Liver (tissue), 9 donors: ENCODE measurements around the gene ZNF417. TPM values are rescaled to one million over a fixed set of nuclear protein-coding genes. Genes with fewer than 3 reads are reported as not detected.
A peak's percentile ranks its signal among the peaks of the same experiment; 100 is the strongest.
"Not testable (repeated sequence)": the region's sequence is repeated elsewhere in the genome, so short reads cannot be mapped to it uniquely, and the experiment has no call there.

Source experiments
- DNase-seq: peaks from one replicate; pipeline ENCODE4 v3.0.0-alpha.2; 2017; ENCODE audit warnings: low spot score
- H3K27ac ChIP-seq, 2 donors: one replicate each; pipeline ENCODE4 v1.7.0; 2013; ENCODE audit warnings: inconsistent platforms in 2 of 2, low read length in 2 of 2, control low read depth in 1 of 2, low read depth in 1 of 2, mild to moderate bottlenecking in 1 of 2
- H3K27me3 ChIP-seq, 4 donors: one replicate each; pipeline versions ENCODE4 v1.6.1 to v1.7.0; 2013; ENCODE audit warnings: low read length in 3 of 4, inconsistent platforms in 1 of 4, mild to moderate bottlenecking in 1 of 4, moderate library complexity in 1 of 4; ENCODE audit not compliant: control insufficient read depth in 4 of 4, insufficient read depth in 4 of 4
- H3K36me3 ChIP-seq, 4 donors: one replicate each; pipeline versions ENCODE4 v1.6.1 to v1.7.0; 2013; ENCODE audit warnings: low read length in 3 of 4, mild to moderate bottlenecking in 3 of 4, low read depth in 1 of 4, moderate library complexity in 1 of 4; ENCODE audit not compliant: control insufficient read depth in 4 of 4, insufficient read depth in 3 of 4
- H3K4me1 ChIP-seq, 4 donors: one replicate each; pipeline versions ENCODE4 v1.6.1 to v1.7.0; 2013; ENCODE audit warnings: low read length in 3 of 4, mild to moderate bottlenecking in 3 of 4, moderate library complexity in 1 of 4; ENCODE audit not compliant: control insufficient read depth in 4 of 4, insufficient read depth in 4 of 4
- H3K4me3 ChIP-seq, 3 donors: one replicate each; pipeline versions ENCODE4 v1.6.1 to v1.7.0; 2013; ENCODE audit warnings: low read length in 3 of 3, control low read depth in 1 of 3, low read depth in 1 of 3, mild to moderate bottlenecking in 1 of 3
- H3K9ac ChIP-seq, 2 donors: one replicate each; pipeline ENCODE4 v1.7.0; 2013; ENCODE audit warnings: low read length in 2 of 2, mild to moderate bottlenecking in 2 of 2, moderate library complexity in 2 of 2, control low read depth in 1 of 2, low read depth in 1 of 2
- H3K9me3 ChIP-seq, 4 donors: one replicate each; pipeline versions ENCODE4 v1.6.1 to v1.7.0; 2013; ENCODE audit warnings: low read length in 3 of 4; ENCODE audit not compliant: control insufficient read depth in 4 of 4
- EGR1 ChIP-seq, 2 donors: IDR thresholded peaks; 2 replicates each; pipeline ENCODE4 v1.6.1; 2016 to 2018; ENCODE audit warnings: antibody characterized with exemption in 2 of 2, low read depth in 2 of 2
- FOXA1 ChIP-seq: IDR thresholded peaks from 2 replicates; pipeline ENCODE4 v1.6.1; 2016; ENCODE audit warnings: antibody characterized with exemption
- FOXA2 ChIP-seq: IDR thresholded peaks from 2 replicates; pipeline ENCODE4 v1.6.1; 2016; ENCODE audit warnings: antibody characterized with exemption
- GABPA ChIP-seq, 2 donors: IDR thresholded peaks in 1 of 2; conservative IDR thresholded peaks in 1 of 2; 2 replicates each; pipeline ENCODE4 v1.6.1; 2016; ENCODE audit warnings: antibody characterized with exemption in 2 of 2, mild to moderate bottlenecking in 1 of 2, moderate library complexity in 1 of 2
- NR2F2 ChIP-seq: IDR thresholded peaks from 2 replicates; pipeline ENCODE4 v1.6.1; 2016; ENCODE audit warnings: antibody characterized with exemption
- RXRA ChIP-seq, 2 donors: IDR thresholded peaks; 2 replicates each; pipeline ENCODE4 v1.6.1; 2017 to 2018; ENCODE audit warnings: antibody characterized with exemption in 2 of 2, mild to moderate bottlenecking in 1 of 2
- SP1 ChIP-seq: IDR thresholded peaks from 2 replicates; pipeline ENCODE4 v1.6.1; 2018; ENCODE audit warnings: antibody characterized with exemption, mild to moderate bottlenecking
- TAF1 ChIP-seq: conservative IDR thresholded peaks from 2 replicates; pipeline ENCODE4 v1.6.1; 2016; ENCODE audit warnings: antibody characterized with exemption, mild to moderate bottlenecking
- YY1 ChIP-seq: IDR thresholded peaks from 2 replicates; pipeline ENCODE4 v1.6.1; 2016; ENCODE audit warnings: antibody characterized with exemption, mild to moderate bottlenecking
- WGBS: extraction: QIAGEN DNeasy Blood & Tissue Kit; methylation state at CpG from one replicate; pipeline ENCODE4 v1.1.7; 2013; 5-methylcytosine and 5-hydroxymethylcytosine counted together
- polyA plus RNA-seq, 2 donors: library from polyadenylated mRNA; stranded (reverse) in 1 of 2; unstranded in 1 of 2; fragments of 200-250 nt in 1 of 2; fragments of >200 nt in 1 of 2; fragmentation: Nextera tagmentation in 1 of 2; extraction: Ambion mirVana in 1 of 2; gene quantifications; one replicate each; pipeline versions ENCODE4 v1.2.1 to v1.2.3, GENCODE V29; 2013 to 2015
- total RNA-seq, 2 donors: library from RNA; depleted of rRNA; stranded (reverse); fragments of >200 nt; gene quantifications; one replicate each; pipeline ENCODE4 v1.2.3, GENCODE V29; 2014
- TF ChIP-seq, protein P1 (sequence below): IDR thresholded peaks from 2 replicates; pipeline ENCODE4 v1.6.1; 2016; ENCODE audit warnings: antibody characterized with exemption, mild to moderate bottlenecking
- TF ChIP-seq, protein P2 (sequence below): IDR thresholded peaks from 2 replicates; pipeline ENCODE4 v1.6.1; 2016; ENCODE audit warnings: antibody characterized with exemption
- TF ChIP-seq, protein P3 (sequence below): IDR thresholded peaks from 2 replicates; pipeline ENCODE4 v1.6.1; 2016; ENCODE audit warnings: antibody characterized with exemption
- TF ChIP-seq, protein P4 (sequence below): IDR thresholded peaks from 2 replicates; pipeline ENCODE4 v1.6.1; 2016; ENCODE audit warnings: antibody characterized with exemption
- donor health status: healthy.
- donor health status: healthy.
- donor health status: healthy.
- donor health status: healthy.
- donor health status: healthy.

The ZNF417 gene
- total and polyA plus RNA-seq, 4 donors, result 1.2 to 16.3 (median 7.3) TPM

DNA sequence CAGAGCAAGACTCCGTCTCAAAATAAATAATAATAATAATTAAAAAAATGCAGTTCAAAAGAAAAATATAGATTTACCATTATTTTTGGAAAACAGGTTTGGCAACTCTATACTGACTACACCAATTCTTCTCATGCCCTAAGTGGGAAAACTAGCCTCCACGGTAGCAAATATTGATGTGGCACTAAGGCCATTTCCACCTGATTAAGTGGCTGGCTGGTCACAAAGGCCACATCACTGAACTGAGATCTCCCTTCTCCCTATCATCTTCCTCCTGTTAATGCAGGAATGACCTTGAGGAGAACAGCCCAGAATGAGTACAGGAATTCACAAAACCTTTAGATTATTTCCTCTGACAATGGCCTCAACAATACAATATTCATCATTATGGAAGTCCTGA, 46.2 kb downstream of the ZNF417 start:
- Histone ChIP-seq H3K4me3 (peak overlapping the region in 1 of 3 donors; percentile 44), H3K27me3 (no peaks in the 10 kb centered on the region), H3K36me3 (peaks cover 12 to 36% (median 31%) of the 10 kb centered on the region in 4 donors), H3K27ac (no peak overlapping the region), H3K9ac (no peak overlapping the region), H3K9me3 (peaks cover 38 to 51% (median 49%) of the 10 kb centered on the region in 4 donors), H3K4me1 (no peaks in the 10 kb centered on the region)
- no peak for DNase-seq
- 94% methylated on average over 2 of the region's 2 CpGs for WGBS
- TF ChIP-seq TAF1 (no peak), NR2F2 (no peak), EGR1 (IDR thresholded peaks at IDR 0.05; ENCODE audit: low read depth in 2 of 2) (no peak), FOXA2 (no peak), RXRA (IDR thresholded peaks at IDR 0.05) (no peak), FOXA1 (no peak), YY1 (no peak), GABPA (IDR thresholded peaks at IDR 0.05 in 1 of 2, conservative IDR thresholded peaks at IDR 0.05 in 1 of 2) (no peak)
- TF ChIP-seq, protein P1, sequence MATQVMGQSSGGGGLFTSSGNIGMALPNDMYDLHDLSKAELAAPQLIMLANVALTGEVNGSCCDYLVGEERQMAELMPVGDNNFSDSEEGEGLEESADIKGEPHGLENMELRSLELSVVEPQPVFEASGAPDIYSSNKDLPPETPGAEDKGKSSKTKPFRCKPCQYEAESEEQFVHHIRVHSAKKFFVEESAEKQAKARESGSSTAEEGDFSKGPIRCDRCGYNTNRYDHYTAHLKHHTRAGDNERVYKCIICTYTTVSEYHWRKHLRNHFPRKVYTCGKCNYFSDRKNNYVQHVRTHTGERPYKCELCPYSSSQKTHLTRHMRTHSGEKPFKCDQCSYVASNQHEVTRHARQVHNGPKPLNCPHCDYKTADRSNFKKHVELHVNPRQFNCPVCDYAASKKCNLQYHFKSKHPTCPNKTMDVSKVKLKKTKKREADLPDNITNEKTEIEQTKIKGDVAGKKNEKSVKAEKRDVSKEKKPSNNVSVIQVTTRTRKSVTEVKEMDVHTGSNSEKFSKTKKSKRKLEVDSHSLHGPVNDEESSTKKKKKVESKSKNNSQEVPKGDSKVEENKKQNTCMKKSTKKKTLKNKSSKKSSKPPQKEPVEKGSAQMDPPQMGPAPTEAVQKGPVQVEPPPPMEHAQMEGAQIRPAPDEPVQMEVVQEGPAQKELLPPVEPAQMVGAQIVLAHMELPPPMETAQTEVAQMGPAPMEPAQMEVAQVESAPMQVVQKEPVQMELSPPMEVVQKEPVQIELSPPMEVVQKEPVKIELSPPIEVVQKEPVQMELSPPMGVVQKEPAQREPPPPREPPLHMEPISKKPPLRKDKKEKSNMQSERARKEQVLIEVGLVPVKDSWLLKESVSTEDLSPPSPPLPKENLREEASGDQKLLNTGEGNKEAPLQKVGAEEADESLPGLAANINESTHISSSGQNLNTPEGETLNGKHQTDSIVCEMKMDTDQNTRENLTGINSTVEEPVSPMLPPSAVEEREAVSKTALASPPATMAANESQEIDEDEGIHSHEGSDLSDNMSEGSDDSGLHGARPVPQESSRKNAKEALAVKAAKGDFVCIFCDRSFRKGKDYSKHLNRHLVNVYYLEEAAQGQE, result no peak
- TF ChIP-seq, protein P2, sequence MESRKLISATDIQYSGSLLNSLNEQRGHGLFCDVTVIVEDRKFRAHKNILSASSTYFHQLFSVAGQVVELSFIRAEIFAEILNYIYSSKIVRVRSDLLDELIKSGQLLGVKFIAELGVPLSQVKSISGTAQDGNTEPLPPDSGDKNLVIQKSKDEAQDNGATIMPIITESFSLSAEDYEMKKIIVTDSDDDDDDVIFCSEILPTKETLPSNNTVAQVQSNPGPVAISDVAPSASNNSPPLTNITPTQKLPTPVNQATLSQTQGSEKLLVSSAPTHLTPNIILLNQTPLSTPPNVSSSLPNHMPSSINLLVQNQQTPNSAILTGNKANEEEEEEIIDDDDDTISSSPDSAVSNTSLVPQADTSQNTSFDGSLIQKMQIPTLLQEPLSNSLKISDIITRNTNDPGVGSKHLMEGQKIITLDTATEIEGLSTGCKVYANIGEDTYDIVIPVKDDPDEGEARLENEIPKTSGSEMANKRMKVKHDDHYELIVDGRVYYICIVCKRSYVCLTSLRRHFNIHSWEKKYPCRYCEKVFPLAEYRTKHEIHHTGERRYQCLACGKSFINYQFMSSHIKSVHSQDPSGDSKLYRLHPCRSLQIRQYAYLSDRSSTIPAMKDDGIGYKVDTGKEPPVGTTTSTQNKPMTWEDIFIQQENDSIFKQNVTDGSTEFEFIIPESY, result no peak
- TF ChIP-seq, protein P3, sequence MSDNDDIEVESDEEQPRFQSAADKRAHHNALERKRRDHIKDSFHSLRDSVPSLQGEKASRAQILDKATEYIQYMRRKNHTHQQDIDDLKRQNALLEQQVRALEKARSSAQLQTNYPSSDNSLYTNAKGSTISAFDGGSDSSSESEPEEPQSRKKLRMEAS, result no peak

DNA sequence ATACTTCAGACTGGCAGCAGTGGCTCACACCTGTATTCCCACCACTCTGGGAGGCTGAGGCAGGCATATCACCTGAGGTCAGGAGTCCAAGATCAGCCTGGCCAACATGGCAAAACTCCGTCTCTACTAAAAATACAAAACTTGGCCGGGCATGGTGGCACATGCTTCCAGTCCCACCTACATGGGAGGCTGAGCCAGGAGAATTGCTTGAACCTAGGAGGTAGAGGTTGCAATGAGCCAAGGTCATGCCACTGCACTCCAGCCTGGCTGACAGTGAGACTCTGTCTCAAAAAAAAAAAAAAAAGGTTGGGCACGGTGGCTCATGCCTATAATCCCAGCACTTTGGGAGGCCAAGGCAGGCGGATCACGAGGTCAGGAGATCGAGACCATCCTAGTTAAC, 46.7 kb downstream of the ZNF417 start:
- DNase-seq, H3K27ac ChIP-seq, H3K4me3 ChIP-seq, H3K4me1 ChIP-seq, H3K9ac ChIP-seq, H3K27me3 ChIP-seq: not testable (repeated sequence)
- 92% methylated on average over 6 of the region's 6 CpGs for WGBS
- peaks cover 12 to 41% (median 36%) of the 10 kb centered on the region in 4 donors for H3K36me3 ChIP-seq
- peaks cover 37 to 50% (median 49%) of the 10 kb centered on the region in 4 donors for H3K9me3 ChIP-seq

DNA sequence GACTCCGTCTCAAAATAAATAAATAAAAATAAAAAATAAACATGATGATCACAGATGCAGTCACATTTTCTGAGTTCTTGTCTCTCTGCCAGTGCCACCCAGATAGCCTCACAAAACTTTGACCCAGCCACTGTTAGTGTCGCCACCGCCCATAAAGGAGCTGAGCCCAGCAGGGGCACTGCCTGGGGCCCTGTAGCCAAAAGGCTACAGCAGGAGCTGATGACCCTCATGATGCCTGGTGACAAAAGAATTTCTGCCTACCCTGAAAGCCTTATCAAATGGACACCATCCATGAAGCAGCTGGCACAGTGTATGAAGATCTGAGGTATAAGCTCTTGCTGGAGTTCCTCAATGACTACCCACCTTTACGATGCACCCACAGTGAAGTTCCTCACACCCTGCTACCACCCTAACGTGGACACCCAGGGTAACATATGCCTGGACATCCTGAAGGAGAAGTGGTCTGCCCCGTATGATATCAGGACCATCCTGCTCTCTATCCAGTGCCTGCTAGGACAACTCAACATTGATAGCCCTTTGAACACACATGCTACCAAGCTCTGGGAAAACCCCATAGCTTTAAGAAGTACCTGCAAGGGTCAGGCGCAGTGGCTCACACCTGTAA, 48.4 kb downstream of the ZNF417 start:
- no peak for DNase-seq
- Histone ChIP-seq H3K4me1 (no peaks in the 10 kb centered on the region), H3K9ac (no peak overlapping the region), H3K27ac (no peak overlapping the region), H3K36me3 (peaks cover 14 to 40% (median 36%) of the 10 kb centered on the region in 4 donors), H3K9me3 (peaks cover 29 to 40% (median 36%) of the 10 kb centered on the region in 4 donors), H3K27me3 (no peaks in the 10 kb centered on the region), H3K4me3 (peak overlapping the region in 2 of 3 donors; percentile 42 to 72)
- 94% methylated on average over 7 of the region's 7 CpGs for WGBS
- TF ChIP-seq SP1 (no peak), RXRA (IDR thresholded peaks at IDR 0.05) (no peak), FOXA1 (no peak)
- TF ChIP-seq, protein P4, sequence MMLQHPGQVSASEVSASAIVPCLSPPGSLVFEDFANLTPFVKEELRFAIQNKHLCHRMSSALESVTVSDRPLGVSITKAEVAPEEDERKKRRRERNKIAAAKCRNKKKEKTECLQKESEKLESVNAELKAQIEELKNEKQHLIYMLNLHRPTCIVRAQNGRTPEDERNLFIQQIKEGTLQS, result no peak
- TF ChIP-seq, protein P1, result no peak
